A673 (cell line): ENCODE results near the gene ZSWIM2. TPM values are rescaled to one million over a fixed set of nuclear protein-coding genes. Genes with fewer than 3 reads are reported as not detected.

Experiments used
- BruUV-seq: library from RNA; stranded (reverse); fragments of 400-500 nt; replicated peaks from 2 replicates; lab custom pipeline; 2021; lab: Mats Ljungman, UMichigan
- CTCF ChIA-PET: fragments of 300-600 bp; sonication (Branson Sonifier 250); formaldehyde crosslinking; loops from one replicate; lab custom pipeline; 2022; ENCODE audit warnings: antibody characterized with exemption; lab: Charles Lee
- POLR2A ChIA-PET: fragments of 300-600 bp; sonication (Branson Sonifier 250); formaldehyde crosslinking; loops from one replicate; lab custom pipeline; 2022; ENCODE audit warnings: antibody characterized with exemption; ENCODE audit not compliant: low non-redundant PET; lab: Charles Lee
- DNase-seq: peaks from one replicate; pipeline ENCODE4 v3.0.0-alpha.2; 2015; ENCODE audit warnings: low spot score
- H3K27ac ChIP-seq: fragments of 200-600 bp; sonication (generic); 2 replicates; pipeline ENCODE4 v1.5.1; 2016; ENCODE audit warnings: mixed run types, low read depth, mild to moderate bottlenecking, mixed read lengths, antibody characterized with exemption, low read length; ENCODE audit not compliant: poor library complexity, severe bottlenecking
- H3K27me3 ChIP-seq: fragments of 200-600 bp; sonication (generic); replicated peaks from 2 replicates; pipeline ENCODE4 v1.6.1; 2017; ENCODE audit warnings: mixed run types, low read depth, mild to moderate bottlenecking, mixed read lengths, antibody characterized with exemption, low read length; ENCODE audit not compliant: insufficient read depth, poor library complexity
- H3K36me3 ChIP-seq: fragments of 200-600 bp; sonication (generic); 2 replicates; pipeline ENCODE4 v1.6.1; 2016; ENCODE audit warnings: mixed run types, mild to moderate bottlenecking, mixed read lengths, antibody characterized with exemption, low read length; ENCODE audit not compliant: insufficient read depth, poor library complexity, severe bottlenecking
- H3K4me1 ChIP-seq: fragments of 200-600 bp; sonication (generic); 2 replicates; pipeline ENCODE4 v1.6.1; 2017; ENCODE audit warnings: mixed run types, mild to moderate bottlenecking, mixed read lengths, antibody characterized with exemption, low read length; ENCODE audit not compliant: insufficient read depth, poor library complexity, severe bottlenecking
- H3K4me3 ChIP-seq: fragments of 200-600 bp; sonication (generic); 2 replicates; pipeline ENCODE4 v1.5.1; 2016; ENCODE audit warnings: low read depth, mixed run types, mild to moderate bottlenecking, mixed read lengths, low read length; ENCODE audit not compliant: poor library complexity, severe bottlenecking
- H3K9me3 ChIP-seq: fragments of 200-600 bp; sonication (generic); 2 replicates; pipeline ENCODE4 v1.6.1; 2016; ENCODE audit warnings: mixed run types, low read depth, mild to moderate bottlenecking, mixed read lengths, antibody characterized with exemption, low read length; ENCODE audit not compliant: poor library complexity, severe bottlenecking
- CTCF ChIP-seq: fragments of 300-800, 200-600 bp; sonication (generic); conservative IDR thresholded peaks from 2 replicates; pipeline ENCODE4 v1.5.1; 2017; ENCODE audit warnings: low read depth, mild to moderate bottlenecking, antibody characterized with exemption, low read length, moderate library complexity, mixed read lengths
- EZH2 ChIP-seq: fragments of 200-600 bp; sonication (generic); IDR thresholded peaks from 2 replicates; pipeline ENCODE4 v1.6.1; 2017; ENCODE audit warnings: borderline replicate concordance, low read depth, mild to moderate bottlenecking, mixed read lengths, antibody characterized with exemption, low read length; ENCODE audit not compliant: poor library complexity, severe bottlenecking
- intact Hi-C: fragments of 100-400 bp; cut with micrococcal nuclease; formaldehyde crosslinking; loops from one replicate; pipeline ENCODE4 v1.10.0; 2022; ENCODE audit not compliant: unreplicated experiment
- total RNA-seq: library from RNA; stranded (reverse); gene quantifications from 2 replicates; pipeline ENCODE4 v1.2.3, GENCODE V29; 2021

ZSWIM2 gene
- total RNA-seq, 1 experiment from 2014 or later: not detected

- no TSS peak for BruUV-seq
- TF ChIP-seq EZH2 (no peak), CTCF (no peak)
- Histone ChIP-seq H3K27me3 (no peaks in the 10 kb centered on the region), H3K9me3 (peaks cover 13% of the 10 kb centered on the region), H3K4me1 (peaks cover 25% of the 10 kb centered on the region), H3K27ac (no peak overlapping the region), H3K36me3 (no peaks in the 10 kb centered on the region), H3K4me3 (no peak overlapping the region)
- no peak for DNase-seq
- CTCF ChIA-PET: no interaction called here
- POLR2A ChIA-PET: no interaction called here
- intact Hi-C loops: no loop called here
These were observed 34.7 kb upstream of the ZSWIM2 start for GRCh38 chr2:186883666-186884065.

GRCh38 chr2:186882511-186883071 is 33.6 kb upstream of the ZSWIM2 start:
- Histone ChIP-seq H3K9me3 (peaks cover 14% of the 10 kb centered on the region), H3K4me1 (peaks cover 24% of the 10 kb centered on the region), H3K27ac (no peak overlapping the region), H3K4me3 (no peak overlapping the region), H3K36me3 (no peaks in the 10 kb centered on the region), H3K27me3 (no peaks in the 10 kb centered on the region)
- peak; percentile 73 for DNase-seq
- TF ChIP-seq CTCF: no peak
- TF ChIP-seq EZH2: no peak
- POLR2A ChIA-PET: no interaction called here
- intact Hi-C loops: no loop called here
- CTCF ChIA-PET: no interaction called here
- BruUV-seq: no TSS peak

GRCh38 chr2:186881660-186882059 is 32.7 kb upstream of the ZSWIM2 start:
- POLR2A ChIA-PET: no interaction called here
- no peak for DNase-seq
- peaks cover 19% of the 10 kb centered on the region for H3K4me1 ChIP-seq
- H3K36me3 ChIP-seq: no peaks in the 10 kb centered on the region
- H3K27me3 ChIP-seq: no peaks in the 10 kb centered on the region
- H3K9me3 ChIP-seq: peaks cover 18% of the 10 kb centered on the region
- BruUV-seq: no TSS peak
- H3K27ac ChIP-seq: no peak overlapping the region
- no peak overlapping the region for H3K4me3 ChIP-seq
- CTCF ChIA-PET: no interaction called here
- TF ChIP-seq CTCF (no peak), EZH2 (no peak)
- intact Hi-C loops: no loop called here
